ENCODE data around the gene AATK. TPM values are rescaled to one million over a fixed set of nuclear protein-coding genes. Genes with fewer than 3 reads are reported as not detected.
"Not testable (repeated sequence)": the region's sequence is repeated elsewhere in the genome, so short reads cannot be mapped to it uniquely, and the experiment has no call there.

AATK gene
- total RNA-seq, 2 experiments from 2014 or later, result 0.15 to 0.38 TPM

GRCh38 chr17:81086789-81087551, 79.1 kb downstream of the AATK start:
- ChIA-PET CTCF (no interaction called here), POLR2A (no interaction called here)

- POLR2A ChIA-PET, result no interaction called here
- CTCF ChIA-PET, result interaction anchor here (1.4 kb wide), 1 partner anchor 16 kb away, joined by 5 read pairs; no protein-coding TSS in a partner anchor
These were observed 80.6 kb downstream of the AATK start for GRCh38 chr17:81085420-81085911.

- ChIA-PET POLR2A (no interaction called here), CTCF (interaction anchor here (1.4 kb wide), 1 partner anchor 17 kb away, joined by 5 read pairs; no protein-coding TSS in a partner anchor)
These were observed 81.2 kb downstream of the AATK start for GRCh38 chr17:81084680-81085419.

- ChIA-PET CTCF (interaction anchor here (1.5 kb wide), 1 partner anchor 19 kb away, joined by 3 read pairs; no protein-coding TSS in a partner anchor), POLR2A (no interaction called here)
These were observed 82.8 kb downstream of the AATK start for GRCh38 chr17:81083125-81083765.

GRCh38 chr17:81082177-81083073, 83.6 kb downstream of the AATK start:
- CTCF ChIA-PET, result interaction anchor here (1.5 kb wide), 1 partner anchor 19 kb away, joined by 3 read pairs; no protein-coding TSS in a partner anchor
- POLR2A ChIA-PET, result no interaction called here

- CTCF ChIA-PET, result interaction anchor here (0.9 kb wide), 1 partner anchor 20 kb away, joined by 3 read pairs; no protein-coding TSS in a partner anchor
- POLR2A ChIA-PET, result no interaction called here
These were observed 84.5 kb downstream of the AATK start for GRCh38 chr17:81081222-81082176.

- CTCF ChIA-PET, result no interaction called here
- POLR2A ChIA-PET, result no interaction called here
These were observed 86.0 kb downstream of the AATK start for GRCh38 chr17:81080019-81080418.

- POLR2A ChIA-PET, CTCF ChIA-PET: not testable (repeated sequence)
These were observed 87.8 kb downstream of the AATK start for GRCh38 chr17:81078026-81078913.

GRCh38 chr17:81076141-81076679, 89.8 kb downstream of the AATK start:
- POLR2A ChIA-PET, result no interaction called here
- CTCF ChIA-PET, result no interaction called here

GRCh38 chr17:81075307-81075706, 90.7 kb downstream of the AATK start:
- CTCF ChIA-PET, result no interaction called here
- POLR2A ChIA-PET, result no interaction called here

- POLR2A ChIA-PET, result no interaction called here
- CTCF ChIA-PET, result no interaction called here
These were observed 91.1 kb downstream of the AATK start for GRCh38 chr17:81074875-81075274.

- ChIA-PET CTCF (no interaction called here), POLR2A (interaction anchor here (0.5 kb wide), 1 partner anchor 1264 kb away, joined by 4 read pairs; no protein-coding TSS in a partner anchor)
These were observed 91.8 kb downstream of the AATK start for GRCh38 chr17:81073967-81074839.

GRCh38 chr17:81071761-81072741, 94.0 kb downstream of the AATK start:
- CTCF ChIA-PET, result interaction anchor here (1.5 kb wide), 1 partner anchor 30 kb away, joined by 4 read pairs; no protein-coding TSS in a partner anchor
- POLR2A ChIA-PET, result interaction anchor here (0.6 kb wide), 1 partner anchor 591 kb away, joined by 4 read pairs; no protein-coding TSS in a partner anchor

GRCh38 chr17:81070541-81071246, 95.3 kb downstream of the AATK start:
- POLR2A ChIA-PET, result no interaction called here
- CTCF ChIA-PET, result interaction anchor here (1.5 kb wide), 1 partner anchor 31 kb away, joined by 4 read pairs; no protein-coding TSS in a partner anchor
